GM10266 (cell line): ENCODE data around the gene CHRNA7.

Experiments
- DNase-seq: peaks from one replicate; pipeline ENCODE4 v3.0.0; 2012; ENCODE audit errors: extremely low spot score
- TF ChIP-seq, protein P1 (sequence below): IDR thresholded peaks from 2 replicates; pipeline ENCODE4 v1.5.1; 2012; ENCODE audit warnings: mild to moderate bottlenecking, low read depth; ENCODE audit not compliant: control insufficient read depth, insufficient read depth; ENCODE audit errors: missing control alignments

CHRNA7 gene

DNA sequence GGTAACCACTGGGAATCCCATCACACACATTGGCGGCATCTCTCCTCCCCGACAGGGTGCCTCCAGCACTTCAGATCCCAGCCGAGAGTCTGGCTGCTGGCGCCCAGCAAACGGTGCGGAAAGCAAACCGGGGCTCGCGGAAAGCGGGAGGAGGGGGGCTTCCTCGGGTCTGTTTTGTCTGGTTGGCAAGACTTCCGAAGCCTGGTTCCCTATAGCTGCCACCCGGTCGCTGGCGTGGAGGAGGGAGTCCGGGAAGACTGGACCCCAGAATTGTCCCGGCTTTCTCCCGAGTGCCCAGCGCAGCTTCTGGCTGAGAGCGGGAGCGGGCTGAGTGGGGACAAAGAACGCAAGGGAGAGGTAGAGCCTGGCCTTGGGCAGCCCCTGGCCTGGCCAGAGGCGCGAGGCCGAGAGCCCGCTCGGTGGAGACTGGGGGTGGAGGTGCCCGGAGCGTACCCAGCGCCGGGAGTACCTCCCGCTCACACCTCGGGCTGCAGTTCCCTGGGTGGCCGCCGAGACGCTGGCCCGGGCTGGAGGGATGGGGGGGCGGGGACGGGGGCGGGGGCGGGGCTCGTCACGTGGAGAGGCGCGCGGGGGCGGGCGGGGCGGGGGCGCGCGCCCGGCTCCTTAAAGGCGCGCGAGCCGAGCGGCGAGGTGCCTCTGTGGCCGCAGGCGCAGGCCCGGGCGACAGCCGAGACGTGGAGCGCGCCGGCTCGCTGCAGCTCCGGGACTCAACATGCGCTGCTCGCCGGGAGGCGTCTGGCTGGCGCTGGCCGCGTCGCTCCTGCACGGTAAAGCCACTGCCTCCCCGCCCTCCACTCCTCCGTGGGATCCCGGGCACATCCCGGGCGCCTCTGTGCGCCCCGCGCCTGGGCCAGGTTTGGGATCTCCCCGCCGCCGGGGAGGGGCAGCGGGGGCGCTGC is at the start of gene CHRNA7:
Gene CHRNA7 (plus strand): TSS at position 654 of the 920 bp plus-strand sequence. CDS start 80 bp downstream, at position 734.
- TF ChIP-seq, protein P1, sequence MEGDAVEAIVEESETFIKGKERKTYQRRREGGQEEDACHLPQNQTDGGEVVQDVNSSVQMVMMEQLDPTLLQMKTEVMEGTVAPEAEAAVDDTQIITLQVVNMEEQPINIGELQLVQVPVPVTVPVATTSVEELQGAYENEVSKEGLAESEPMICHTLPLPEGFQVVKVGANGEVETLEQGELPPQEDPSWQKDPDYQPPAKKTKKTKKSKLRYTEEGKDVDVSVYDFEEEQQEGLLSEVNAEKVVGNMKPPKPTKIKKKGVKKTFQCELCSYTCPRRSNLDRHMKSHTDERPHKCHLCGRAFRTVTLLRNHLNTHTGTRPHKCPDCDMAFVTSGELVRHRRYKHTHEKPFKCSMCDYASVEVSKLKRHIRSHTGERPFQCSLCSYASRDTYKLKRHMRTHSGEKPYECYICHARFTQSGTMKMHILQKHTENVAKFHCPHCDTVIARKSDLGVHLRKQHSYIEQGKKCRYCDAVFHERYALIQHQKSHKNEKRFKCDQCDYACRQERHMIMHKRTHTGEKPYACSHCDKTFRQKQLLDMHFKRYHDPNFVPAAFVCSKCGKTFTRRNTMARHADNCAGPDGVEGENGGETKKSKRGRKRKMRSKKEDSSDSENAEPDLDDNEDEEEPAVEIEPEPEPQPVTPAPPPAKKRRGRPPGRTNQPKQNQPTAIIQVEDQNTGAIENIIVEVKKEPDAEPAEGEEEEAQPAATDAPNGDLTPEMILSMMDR = no peak
- peak; percentile 58 for DNase-seq

DNA sequence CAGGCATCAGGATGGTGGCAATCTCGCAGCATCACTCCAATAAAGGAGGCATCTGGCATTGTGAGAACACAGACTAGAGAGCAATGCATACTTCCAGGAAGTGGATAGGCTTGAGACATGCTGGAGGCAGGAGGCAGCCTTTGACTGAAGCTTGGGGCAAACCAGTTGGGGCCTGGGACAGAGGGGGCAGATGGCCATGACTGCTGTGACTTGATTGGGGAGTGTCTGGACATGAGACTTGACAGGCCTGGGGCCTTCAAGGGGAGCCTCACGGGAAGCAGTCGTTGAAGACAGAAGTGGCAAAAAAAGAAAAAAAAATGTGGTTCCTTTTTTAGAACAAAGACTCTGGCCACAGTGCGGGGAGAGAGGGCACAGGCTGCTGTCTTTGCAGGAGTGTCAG is 44.7 kb upstream of the CHRNA7 start:
- TF ChIP-seq, protein P1 = no peak
- no peak for DNase-seq

DNA sequence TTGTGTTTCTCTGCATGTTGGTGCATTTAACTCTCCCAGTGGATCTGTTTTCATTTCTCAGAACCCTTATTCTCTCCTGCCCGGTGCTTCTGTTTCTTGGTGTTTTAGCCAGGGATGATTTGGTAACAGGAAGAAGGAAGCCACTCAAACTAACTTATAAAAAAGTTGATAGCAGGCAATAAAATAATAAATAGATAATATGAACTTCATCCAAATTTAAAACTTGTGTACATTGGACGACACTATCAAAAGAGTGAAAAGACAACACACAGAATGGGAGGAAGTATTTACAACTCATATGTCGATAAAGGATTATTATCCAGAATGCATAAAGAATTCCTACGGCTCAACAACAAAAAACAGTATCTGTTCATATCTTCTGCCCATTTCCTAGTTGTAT is 37.3 kb upstream of the CHRNA7 start:
- DNase-seq = no peak
- TF ChIP-seq, protein P1 = no peak

DNA sequence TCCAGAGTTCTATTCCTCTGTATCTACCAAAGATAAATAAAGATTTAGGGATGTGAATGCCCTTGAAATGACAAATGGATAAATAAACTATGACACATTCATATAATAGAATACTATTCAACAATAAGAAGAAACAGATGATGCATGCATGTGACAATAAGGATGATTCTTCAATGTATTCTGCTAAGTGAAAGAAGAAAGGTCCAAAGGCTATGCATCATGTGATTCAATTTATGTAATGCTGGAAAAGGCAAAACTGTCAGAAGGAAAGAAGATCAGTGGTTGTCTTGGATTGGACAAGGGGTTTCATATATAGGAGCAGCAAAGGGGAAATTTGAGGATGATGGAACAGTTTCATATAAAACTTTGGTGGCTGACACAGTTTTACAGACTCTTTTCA is 32.6 kb upstream of the CHRNA7 start:
- TF ChIP-seq, protein P1 = no peak

DNA sequence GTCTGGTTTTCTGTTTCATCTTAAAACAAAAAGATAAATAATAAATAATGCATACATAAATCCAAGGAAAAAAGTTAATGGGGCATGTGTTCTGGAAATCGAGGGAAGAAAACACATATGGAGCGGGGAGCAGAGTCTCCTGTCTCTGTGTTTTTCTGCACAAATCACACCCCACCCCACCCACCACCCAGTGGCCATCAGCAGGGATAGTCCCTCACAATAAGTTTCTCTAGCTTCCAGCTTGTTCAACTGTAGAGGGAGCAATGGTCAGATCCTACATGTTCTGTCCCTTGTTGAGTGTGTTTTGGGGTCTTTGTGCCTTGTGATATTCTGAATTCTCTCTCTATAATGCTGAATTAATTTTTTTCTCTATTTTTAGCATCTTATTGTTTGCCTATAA is 26.8 kb upstream of the CHRNA7 start:
- TF ChIP-seq, protein P1 = no peak

More for the DNA sequence above, 32.6 kb upstream of the CHRNA7 start:
- DNase-seq = no peak

DNA sequence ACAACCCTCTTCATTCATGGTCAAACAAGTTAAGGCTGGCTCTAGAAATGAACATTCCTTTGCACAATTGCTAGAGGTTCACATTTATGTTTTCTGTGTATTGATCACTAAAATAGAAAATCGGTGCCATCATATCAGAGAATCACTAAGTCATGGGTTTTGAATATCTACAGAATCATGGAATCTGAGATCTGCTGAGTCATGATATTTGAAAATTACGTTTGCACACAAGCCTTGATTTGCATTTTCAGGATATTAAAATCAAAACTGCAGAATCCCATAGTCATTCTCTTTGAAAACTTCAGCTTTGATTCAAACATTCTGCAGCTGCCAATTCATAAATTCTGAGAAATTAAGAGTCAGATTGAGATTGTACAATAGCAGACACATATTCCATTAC is 26.1 kb upstream of the CHRNA7 start:
- no peak for DNase-seq
- TF ChIP-seq, protein P1 = no peak

More for the DNA sequence above, 26.8 kb upstream of the CHRNA7 start:
- DNase-seq = no peak

DNA sequence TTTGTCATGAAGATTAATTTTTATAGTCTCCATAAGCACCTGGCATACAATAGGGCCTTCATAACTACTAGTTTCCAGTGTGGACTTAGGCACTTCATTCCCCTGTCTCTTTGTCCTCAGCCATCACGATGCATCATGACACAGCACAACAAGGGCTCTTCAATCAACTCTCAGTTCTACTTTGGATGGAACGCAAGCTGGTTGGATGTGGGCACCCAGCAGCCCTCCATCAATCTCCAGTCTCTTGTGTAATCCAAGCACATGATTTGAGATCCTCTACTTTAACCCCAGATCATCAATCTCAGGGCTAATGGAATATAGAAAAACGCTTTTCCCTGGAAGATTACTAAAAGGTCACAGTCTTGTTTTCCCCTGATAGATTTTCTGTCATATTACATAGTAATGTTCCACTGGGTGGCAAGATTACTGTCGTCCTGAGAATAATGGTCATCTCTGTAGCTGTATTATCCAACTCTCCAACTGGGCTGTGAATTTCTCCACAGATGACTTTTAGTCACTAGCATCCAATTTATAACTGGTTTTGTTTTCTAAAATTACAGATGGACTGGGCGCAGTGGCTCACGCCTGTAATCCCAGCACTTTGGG is 22.9 kb upstream of the CHRNA7 start:
- TF ChIP-seq, protein P1 = no peak
- DNase-seq = no peak
